ENCODE data around the gene UBE2U. TPM values are rescaled to one million over a fixed set of nuclear protein-coding genes. Genes with fewer than 3 reads are reported as not detected.

Gene UBE2U
- total and polyA plus RNA-seq, 2 of the 4 experiments (the other 2 are of a cell fraction) = not detected

DNA sequence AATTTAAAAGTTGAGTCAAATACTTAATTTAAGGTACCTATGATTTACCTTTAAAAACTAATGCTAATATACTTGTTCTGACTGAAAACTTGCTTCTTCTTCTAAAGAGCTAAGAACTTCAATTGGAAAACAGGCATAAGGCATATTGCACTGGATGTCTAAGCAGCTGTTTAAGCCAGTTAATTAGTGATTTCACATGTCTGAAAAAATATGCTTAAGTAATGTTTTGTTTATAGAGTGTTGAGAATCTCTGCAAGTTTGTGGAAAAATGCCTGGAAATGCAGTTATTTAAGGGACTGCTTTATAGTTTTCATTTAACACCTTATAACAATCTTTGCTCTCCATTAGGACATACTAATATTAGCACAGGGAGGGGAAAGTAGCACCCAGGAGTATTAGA, 28.2 kb downstream of the UBE2U start:
- dilution Hi-C loops (cut with HindIII; ENCODE audit: low sequenced_read_pairs, unreplicated experiment) (no loop called here), in situ Hi-C loops (cut with MboI; ENCODE audit: low sequenced_read_pairs) (no loop called here), intact Hi-C loops (cut with micrococcal nuclease) (no loop called here)
- Histone ChIP-seq H3K9ac (ENCODE audit: low read depth, low read length) (no peak overlapping the region), H2BK5ac (ENCODE audit: low read depth, low read length, poor library complexity, severe bottlenecking) (no peak overlapping the region), H3K4me1 (ENCODE audit: control insufficient read depth, insufficient read depth, low read length) (peaks cover 3% of the 10 kb centered on the region; the same call in 1 of the 2 replicates), H3K27me3 (ENCODE audit: control insufficient read depth, insufficient read depth, low read length) (peaks cover 4% of the 10 kb centered on the region; the same call in 1 of the 2 replicates), H3K4me3 (ENCODE audit: insufficient read depth, low read depth, low read length) (no peak overlapping the region), H3K36me3 (ENCODE audit: control insufficient read depth, insufficient read depth, low read length) (no peaks in the 10 kb centered on the region), H4K91ac (ENCODE audit: insufficient read depth, low read depth, low read length) (no peak overlapping the region), H2AFZ (replicated peaks; ENCODE audit: low read length, poor library complexity) (no peak overlapping the region), H3K27ac (ENCODE audit: insufficient read depth, low read length) (no peak overlapping the region), H2AK9ac (replicated peaks; ENCODE audit: low read depth, low read length, poor library complexity) (no peak overlapping the region), H3K56ac (ENCODE audit: extremely low read depth, insufficient read depth, low read length) (no peak overlapping the region), H4K5ac (ENCODE audit: low read depth, low read length) (no peak overlapping the region), H3K4ac (ENCODE audit: low read depth, low read length) (no peak overlapping the region), H4K20me1 (ENCODE audit: insufficient read depth, low read length) (no peaks in the 10 kb centered on the region), H3K23ac (ENCODE audit: low read depth, low read length) (no peak overlapping the region), H2AK5ac (ENCODE audit: low read depth, low read length) (no peak overlapping the region), H3K9me3 (ENCODE audit: control insufficient read depth, insufficient read depth, low read length) (no peaks in the 10 kb centered on the region), H3K79me1 (ENCODE audit: low read depth in 1 of 2, low read length in 2 of 2) (no peaks in the 10 kb centered on the region), H3K9me1 (ENCODE audit: insufficient read depth, low read length) (no peaks in the 10 kb centered on the region), H3K14ac (replicated peaks; ENCODE audit: low read depth, low read length) (no peak overlapping the region), H2BK120ac (ENCODE audit: low read depth, low read length) (no peak overlapping the region), H3K4me2 (ENCODE audit: low read depth, low read length) (no peak overlapping the region), H3K18ac (ENCODE audit: low read depth, low read length) (no peak overlapping the region), H4K8ac (ENCODE audit: low read depth in 2 of 2, low read length in 2 of 2) (no peak overlapping the region), H2BK20ac (ENCODE audit: low read depth, low read length) (no peak overlapping the region), H2BK15ac (ENCODE audit: low read depth, low read length) (no peak overlapping the region)
- TF ChIP-seq NFE2L2 (IDR thresholded peaks at IDR 0.05; ENCODE audit: low read depth, low read length) (no peak), CHD1 (IDR thresholded peaks at IDR 0.05; ENCODE audit: low read depth, low read length) (no peak), MAZ (IDR thresholded peaks at IDR 0.05; ENCODE audit: borderline replicate concordance, low read depth, low read length) (no peak), CEBPB (IDR thresholded peaks at IDR 0.05; ENCODE audit: low read depth, low read length) (no peak), MAFK (IDR thresholded peaks at IDR 0.05; ENCODE audit: low read depth, low read length) (no peak), MXI1 (IDR thresholded peaks at IDR 0.05; ENCODE audit: borderline replicate concordance, low read depth, low read length) (no peak), POLR2A (IDR thresholded peaks at IDR 0.05; ENCODE audit: low read depth, low read length) (no peak), BHLHE40 (IDR thresholded peaks at IDR 0.05; ENCODE audit: low read depth, low read length) (no peak), FOS (IDR thresholded peaks at IDR 0.05; ENCODE audit: low read depth, low read length) (no peak)
- TF ChIP-seq, protein P1, sequence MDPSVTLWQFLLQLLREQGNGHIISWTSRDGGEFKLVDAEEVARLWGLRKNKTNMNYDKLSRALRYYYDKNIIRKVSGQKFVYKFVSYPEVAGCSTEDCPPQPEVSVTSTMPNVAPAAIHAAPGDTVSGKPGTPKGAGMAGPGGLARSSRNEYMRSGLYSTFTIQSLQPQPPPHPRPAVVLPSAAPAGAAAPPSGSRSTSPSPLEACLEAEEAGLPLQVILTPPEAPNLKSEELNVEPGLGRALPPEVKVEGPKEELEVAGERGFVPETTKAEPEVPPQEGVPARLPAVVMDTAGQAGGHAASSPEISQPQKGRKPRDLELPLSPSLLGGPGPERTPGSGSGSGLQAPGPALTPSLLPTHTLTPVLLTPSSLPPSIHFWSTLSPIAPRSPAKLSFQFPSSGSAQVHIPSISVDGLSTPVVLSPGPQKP (IDR thresholded peaks at IDR 0.05; ENCODE audit: borderline replicate concordance, low read depth, low read length) = no peak
- TF ChIP-seq, protein P2, sequence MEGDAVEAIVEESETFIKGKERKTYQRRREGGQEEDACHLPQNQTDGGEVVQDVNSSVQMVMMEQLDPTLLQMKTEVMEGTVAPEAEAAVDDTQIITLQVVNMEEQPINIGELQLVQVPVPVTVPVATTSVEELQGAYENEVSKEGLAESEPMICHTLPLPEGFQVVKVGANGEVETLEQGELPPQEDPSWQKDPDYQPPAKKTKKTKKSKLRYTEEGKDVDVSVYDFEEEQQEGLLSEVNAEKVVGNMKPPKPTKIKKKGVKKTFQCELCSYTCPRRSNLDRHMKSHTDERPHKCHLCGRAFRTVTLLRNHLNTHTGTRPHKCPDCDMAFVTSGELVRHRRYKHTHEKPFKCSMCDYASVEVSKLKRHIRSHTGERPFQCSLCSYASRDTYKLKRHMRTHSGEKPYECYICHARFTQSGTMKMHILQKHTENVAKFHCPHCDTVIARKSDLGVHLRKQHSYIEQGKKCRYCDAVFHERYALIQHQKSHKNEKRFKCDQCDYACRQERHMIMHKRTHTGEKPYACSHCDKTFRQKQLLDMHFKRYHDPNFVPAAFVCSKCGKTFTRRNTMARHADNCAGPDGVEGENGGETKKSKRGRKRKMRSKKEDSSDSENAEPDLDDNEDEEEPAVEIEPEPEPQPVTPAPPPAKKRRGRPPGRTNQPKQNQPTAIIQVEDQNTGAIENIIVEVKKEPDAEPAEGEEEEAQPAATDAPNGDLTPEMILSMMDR (conservative IDR thresholded peaks at IDR 0.05; ENCODE audit: low read depth, low read length) = no peak
- CTCF ChIA-PET = no interaction called here
- BruUV-seq (replicated peaks) = no TSS peak
- DNase-seq = no peak
- POLR2A ChIA-PET (ENCODE audit: unreplicated experiment) = no interaction called here
- no peak for ATAC-seq (ENCODE audit: low read depth)
